NK-92 (cell line): ENCODE data around the gene SLC7A4.
"Not testable (repeated sequence)": the region's sequence is repeated elsewhere in the genome, so short reads cannot be mapped to it uniquely, and the experiment has no call there.

Experiments used
- DNase-seq: peaks from one replicate; lab custom pipeline; 2025; ENCODE audit not compliant: unreplicated experiment; lab: John Stamatoyannopoulos, UW

The SLC7A4 gene

GRCh38 chr22:21022955-21023614 is 9.3 kb downstream of the SLC7A4 start:
- no peak for DNase-seq

GRCh38 chr22:21022507-21022906 is 9.9 kb downstream of the SLC7A4 start:
- no peak for DNase-seq

GRCh38 chr22:21020802-21021429 is 11.4 kb downstream of the SLC7A4 start:
- DNase-seq: no peak

- DNase-seq: no peak
Measured at GRCh38 chr22:21018314-21018713, 14.0 kb downstream of the SLC7A4 start.

- DNase-seq: no peak
Measured at GRCh38 chr22:21016644-21017420, 15.5 kb downstream of the SLC7A4 start.

GRCh38 chr22:21015466-21016006 is 16.8 kb downstream of the SLC7A4 start:
- DNase-seq: no peak

GRCh38 chr22:21014726-21015465 is 17.5 kb downstream of the SLC7A4 start, which contains the start of gene P2RX6:
Gene P2RX6 (plus strand): TSS chr22:21015165. CDS start chr22:21015175, 10 bp downstream.
- no peak for DNase-seq

GRCh38 chr22:21014202-21014725 is 18.1 kb downstream of the SLC7A4 start:
- DNase-seq: no peak

GRCh38 chr22:21013657-21014201 is 18.6 kb downstream of the SLC7A4 start:
- DNase-seq: no peak

- no peak for DNase-seq
Measured at GRCh38 chr22:21012446-21013407, 19.6 kb downstream of the SLC7A4 start.

GRCh38 chr22:21010426-21011113 is 21.8 kb downstream of the SLC7A4 start:
- no peak for DNase-seq

- no peak for DNase-seq
Measured at GRCh38 chr22:21009638-21010425, 22.5 kb downstream of the SLC7A4 start.

GRCh38 chr22:21009208-21009607 is 23.2 kb downstream of the SLC7A4 start:
- DNase-seq: not testable (repeated sequence)

GRCh38 chr22:21003782-21004181 is 28.6 kb downstream of the SLC7A4 start:
- DNase-seq: no peak

- peak; percentile 64 for DNase-seq
Measured at GRCh38 chr22:21001601-21002325, 30.6 kb downstream of the SLC7A4 start, which contains the start of gene THAP7. Gene THAP7 (minus strand): TSS chr22:21002118. CDS start chr22:21001911, 207 bp downstream.

GRCh38 chr22:21000987-21001600 is 31.3 kb downstream of the SLC7A4 start:
- DNase-seq: no peak
